GM18909 (cell line): ENCODE results near the gene CLDN16.

Experiments
- ATAC-seq: cut with Tn5 transposase; IDR thresholded peaks from one replicate; pipeline ENCODE4 v1.9.1; 2021; ENCODE audit warnings: mild to moderate bottlenecking; ENCODE audit not compliant: unreplicated experiment, poor library complexity

Gene CLDN16, protein sequence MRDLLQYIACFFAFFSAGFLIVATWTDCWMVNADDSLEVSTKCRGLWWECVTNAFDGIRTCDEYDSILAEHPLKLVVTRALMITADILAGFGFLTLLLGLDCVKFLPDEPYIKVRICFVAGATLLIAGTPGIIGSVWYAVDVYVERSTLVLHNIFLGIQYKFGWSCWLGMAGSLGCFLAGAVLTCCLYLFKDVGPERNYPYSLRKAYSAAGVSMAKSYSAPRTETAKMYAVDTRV

DNA sequence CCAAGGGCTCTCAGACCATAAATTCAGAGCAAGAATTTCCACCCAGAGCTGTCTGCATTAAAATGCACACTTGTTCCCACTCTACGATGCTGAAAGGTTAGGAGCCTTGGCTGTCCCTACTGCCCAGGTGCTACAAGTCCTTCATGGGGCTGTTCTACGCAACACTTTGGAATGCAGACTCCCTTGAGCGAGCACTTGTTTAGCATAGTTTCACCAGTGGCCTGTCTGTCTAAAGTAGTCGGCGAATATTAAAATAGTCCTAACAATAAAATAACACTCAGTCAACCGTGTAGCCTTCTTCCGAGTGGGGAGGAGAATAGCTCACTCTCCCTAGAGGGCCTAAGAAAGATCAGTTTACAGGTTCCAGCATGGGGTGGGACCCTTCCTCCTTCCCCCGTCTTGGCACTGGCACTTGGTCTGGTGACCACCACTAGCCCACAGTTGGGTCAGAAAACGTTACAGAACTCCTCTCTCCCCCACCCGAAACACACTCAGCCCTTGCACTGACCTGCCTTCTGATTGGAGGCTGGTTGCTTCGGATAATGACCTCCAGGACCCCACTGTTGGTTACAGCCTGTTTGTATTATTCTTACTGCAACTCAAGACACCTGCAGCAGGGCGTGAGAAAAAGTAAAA is at the start of gene CLDN16:
Gene CLDN16, plus strand, starts transcription at position 586 of the 636 bp plus-strand sequence. CDS start 167 bp downstream, outside the sequence.
- no peak for ATAC-seq

DNA sequence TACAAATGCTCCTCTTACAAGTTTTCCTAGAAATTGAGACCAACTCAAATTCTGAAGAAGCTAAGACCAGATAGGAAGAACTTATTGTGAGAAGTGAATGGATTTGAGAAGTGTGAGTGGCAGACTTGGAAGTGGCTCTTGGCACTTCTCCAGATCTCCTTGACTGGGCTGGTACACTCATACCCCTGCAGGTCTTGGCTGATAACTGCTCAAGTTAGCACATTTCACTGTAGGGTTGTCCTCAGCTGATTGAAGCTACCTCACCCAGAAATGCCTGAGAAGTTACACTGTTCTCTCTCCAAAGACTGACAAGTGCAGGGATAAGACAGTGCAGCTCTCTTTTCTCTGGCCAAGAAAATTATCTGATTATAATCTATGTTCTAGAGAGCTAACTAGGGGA is 49.2 kb upstream of the CLDN16 start:
- no peak for ATAC-seq

DNA sequence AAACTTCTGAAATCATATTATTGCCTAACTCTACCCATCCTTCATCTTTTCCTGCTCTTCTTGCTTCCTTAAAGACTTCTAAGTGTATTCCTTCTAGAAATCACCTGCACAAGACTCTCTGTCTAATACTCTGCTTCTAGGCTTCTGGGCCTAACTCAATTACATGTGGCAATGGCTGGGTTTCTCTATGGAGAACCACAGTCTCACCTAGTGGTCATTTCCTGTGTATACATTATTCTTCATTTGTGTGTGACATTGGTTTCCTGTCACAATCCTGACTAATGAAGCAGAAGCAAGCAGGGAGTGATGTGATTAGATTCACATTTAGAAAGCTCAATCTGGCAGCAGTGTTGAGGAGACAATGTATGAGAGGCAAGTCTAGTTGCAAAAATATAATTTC is 48.8 kb upstream of the CLDN16 start:
- ATAC-seq: peak; percentile 78

- no peak for ATAC-seq
These were observed 47.9 kb upstream of the CLDN16 start for GRCh38 chr3:190340071-190340470.

- no peak for ATAC-seq
These were observed 42.7 kb upstream of the CLDN16 start for GRCh38 chr3:190345027-190345821.

DNA sequence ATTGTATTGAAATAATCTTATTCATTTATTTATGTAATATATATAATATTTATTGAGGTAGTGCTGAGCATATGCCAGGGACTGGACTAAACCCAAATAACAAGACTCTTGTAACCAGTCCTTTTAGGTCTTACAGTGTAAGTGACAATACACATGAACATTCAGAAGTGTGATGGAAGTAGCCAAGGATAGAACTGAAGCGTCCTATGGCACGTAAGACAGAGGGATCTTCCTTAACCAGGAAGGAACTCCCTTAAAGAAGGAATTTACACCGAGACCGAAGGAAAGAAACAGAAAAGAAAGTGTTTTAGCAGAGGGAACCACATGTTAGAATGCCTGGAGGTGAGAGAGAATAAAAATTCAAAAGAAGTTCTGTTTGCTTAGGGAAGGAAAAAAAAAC is 42.1 kb upstream of the CLDN16 start:
- ATAC-seq: no peak

GRCh38 chr3:190346541-190346940 is 41.4 kb upstream of the CLDN16 start:
- ATAC-seq: no peak

DNA sequence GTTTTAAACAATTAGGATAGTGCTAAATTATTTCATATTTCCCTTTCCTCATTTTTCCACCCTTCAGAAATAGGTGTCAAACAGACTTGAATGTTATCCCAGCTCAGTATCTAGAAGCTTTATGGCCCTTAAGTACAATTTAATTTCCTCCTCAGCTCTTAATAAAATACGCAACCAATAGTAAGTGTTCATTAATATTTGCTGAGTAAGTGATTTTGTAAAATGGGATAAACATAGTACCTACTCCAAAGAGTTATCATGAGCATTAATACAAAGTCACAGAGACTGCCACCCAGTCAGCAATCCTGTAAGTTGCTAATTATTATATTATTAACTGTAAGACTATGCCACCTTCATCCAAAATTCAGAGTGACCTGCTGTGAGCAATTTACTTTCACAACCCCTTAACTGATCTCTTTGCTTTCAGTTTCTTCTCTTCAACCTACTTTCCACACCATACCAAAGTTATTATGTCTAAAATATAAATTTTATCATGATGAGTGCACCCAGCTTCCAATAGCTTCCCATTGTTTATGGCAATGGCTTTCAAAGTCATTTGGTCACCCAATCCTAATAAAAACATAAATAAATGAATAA is 35.0 kb upstream of the CLDN16 start:
- ATAC-seq: no peak

DNA sequence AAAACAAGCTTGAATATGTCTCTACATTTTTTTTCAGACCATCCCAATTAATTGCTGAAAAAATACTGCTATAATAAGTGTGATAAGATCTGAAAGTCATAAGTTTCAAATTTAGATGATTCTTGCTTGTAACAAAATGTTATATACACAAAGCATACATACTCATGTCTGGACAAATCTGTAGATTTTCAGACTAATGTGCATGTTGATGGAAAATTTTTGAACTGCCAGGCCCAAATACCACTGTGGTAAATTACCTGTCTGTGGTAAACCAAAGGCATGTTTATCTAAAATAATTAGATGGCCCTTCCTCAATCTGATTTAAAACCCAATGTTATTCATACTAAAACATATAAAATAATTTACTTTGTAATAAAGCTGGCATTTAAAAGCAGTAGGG is 31.7 kb upstream of the CLDN16 start:
- no peak for ATAC-seq

- ATAC-seq: no peak
These were observed 30.5 kb upstream of the CLDN16 start for GRCh38 chr3:190357468-190357867.

GRCh38 chr3:190359813-190360212 is 28.1 kb upstream of the CLDN16 start:
- ATAC-seq: no peak

DNA sequence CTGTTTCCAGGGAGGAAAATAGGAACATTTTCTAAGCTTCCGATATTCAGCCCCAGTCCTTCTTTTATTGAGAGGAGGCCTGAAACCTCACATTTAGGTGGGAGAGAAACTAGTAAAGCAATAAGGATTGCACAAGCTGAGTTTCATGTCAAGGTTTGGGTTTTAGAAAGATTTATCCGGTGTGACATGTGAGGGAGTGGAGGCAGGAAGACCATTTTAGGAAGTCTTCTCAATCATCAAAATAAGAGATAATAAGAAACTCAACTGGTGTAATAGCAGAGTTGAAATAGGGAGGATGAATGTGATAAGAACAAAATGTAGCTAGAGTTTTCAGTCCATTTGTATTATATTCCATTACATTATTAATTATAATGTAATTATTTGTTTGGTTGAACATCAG is 27.7 kb upstream of the CLDN16 start:
- ATAC-seq: no peak

DNA sequence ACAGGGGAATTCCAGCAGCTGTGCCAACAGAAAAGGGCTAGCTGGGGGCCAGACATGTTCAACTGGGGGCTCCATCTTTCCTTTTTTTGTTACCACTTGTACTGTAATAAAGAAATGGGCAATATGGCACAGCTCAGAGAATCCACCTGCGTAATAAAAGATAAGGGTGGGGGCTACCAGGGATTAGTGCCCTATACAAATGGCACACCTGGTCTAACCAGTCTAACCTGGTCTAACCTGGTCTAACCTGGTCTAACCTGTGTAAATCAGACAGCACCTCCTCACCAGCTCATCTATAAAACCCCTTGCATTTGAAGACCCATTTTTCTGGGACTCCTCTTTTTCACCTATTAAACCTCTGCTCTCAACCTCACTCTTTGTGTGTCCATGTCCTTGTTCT is 26.2 kb upstream of the CLDN16 start:
- no peak for ATAC-seq

DNA sequence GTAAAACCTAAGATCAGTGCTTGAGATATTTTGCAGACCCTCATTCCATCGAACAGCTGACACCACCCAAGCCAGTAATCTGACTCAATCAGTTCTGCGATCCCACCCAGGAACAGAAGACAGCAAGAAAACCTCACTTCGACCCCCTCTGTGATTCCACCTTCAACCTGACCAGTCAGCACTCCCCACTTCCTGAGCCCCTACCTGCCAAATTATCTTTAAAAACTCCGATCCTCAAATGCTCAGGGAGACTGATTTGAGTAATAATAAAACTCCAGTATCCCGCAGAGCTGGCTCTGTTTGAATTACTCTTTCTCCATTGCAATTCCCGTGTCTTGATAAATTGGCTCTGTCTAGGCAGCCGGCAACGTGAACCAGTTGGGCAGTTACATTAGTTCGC is 25.7 kb upstream of the CLDN16 start:
- no peak for ATAC-seq

DNA sequence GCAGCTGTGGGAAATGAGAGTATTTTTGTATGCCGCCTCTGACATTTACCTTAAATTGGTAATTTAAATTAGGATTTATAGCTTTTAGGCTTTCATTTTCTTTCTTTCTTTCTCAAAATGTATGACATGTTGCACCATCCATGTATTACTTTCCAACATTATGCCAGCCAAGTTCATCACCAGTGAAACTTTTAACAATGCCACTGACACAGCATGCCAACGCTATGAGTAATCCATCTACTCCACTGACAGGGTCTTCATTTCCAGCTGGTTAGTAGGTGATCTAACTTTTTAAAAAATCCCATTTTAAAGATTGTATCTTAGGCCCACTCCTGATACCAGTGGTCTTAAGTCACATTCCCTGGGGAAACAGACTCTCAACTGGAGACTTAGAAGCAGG is 21.8 kb upstream of the CLDN16 start:
- no peak for ATAC-seq

GRCh38 chr3:190368881-190369280 is 19.1 kb upstream of the CLDN16 start:
- no peak for ATAC-seq

DNA sequence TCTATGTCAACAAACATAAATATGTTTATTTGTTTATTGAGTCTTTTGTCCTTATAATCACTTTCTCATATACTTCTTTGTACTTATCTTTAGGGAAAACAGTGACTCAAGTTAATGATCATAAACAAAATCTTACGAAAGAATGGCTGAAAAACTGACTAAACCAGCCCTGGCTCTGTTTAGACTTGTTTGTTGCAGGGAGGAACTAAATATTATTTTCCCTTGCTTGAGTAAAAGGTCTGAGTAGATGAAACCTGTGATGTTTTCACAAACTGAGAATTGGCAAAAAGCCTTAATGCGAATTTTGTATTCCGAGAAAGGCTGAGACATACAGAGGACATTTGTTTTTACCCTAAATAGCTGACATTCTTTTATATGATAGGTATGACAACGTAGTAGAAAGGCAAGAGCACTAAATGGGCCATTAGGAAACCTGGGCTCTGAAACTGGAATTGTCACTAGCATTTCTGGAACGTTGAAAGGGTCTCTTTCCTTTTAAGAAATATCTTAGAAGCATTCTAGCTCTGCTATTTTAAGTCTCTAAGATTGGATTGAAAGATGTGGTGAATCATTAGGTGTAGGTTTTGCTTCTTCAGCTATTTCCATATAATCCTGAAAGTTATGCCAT is 18.2 kb upstream of the CLDN16 start:
- no peak for ATAC-seq

DNA sequence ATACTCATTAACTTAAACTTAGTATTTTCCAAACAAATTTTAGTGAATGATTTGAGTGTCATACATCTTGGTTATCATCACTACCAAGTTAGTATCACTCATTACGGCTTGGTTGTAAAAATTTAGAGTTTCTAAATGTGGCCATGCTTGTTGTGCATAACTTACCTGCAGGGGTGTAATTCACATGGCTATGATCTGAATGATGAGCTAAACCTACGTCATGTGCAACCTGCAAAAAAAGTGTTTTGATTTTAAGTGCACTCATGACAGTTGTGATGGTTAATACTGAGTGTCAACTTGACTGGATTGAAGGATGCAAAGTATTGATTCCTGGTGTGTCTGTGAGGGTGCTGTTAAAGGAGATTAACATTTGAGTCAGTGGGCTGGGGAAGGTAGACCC is 17.6 kb upstream of the CLDN16 start:
- no peak for ATAC-seq

DNA sequence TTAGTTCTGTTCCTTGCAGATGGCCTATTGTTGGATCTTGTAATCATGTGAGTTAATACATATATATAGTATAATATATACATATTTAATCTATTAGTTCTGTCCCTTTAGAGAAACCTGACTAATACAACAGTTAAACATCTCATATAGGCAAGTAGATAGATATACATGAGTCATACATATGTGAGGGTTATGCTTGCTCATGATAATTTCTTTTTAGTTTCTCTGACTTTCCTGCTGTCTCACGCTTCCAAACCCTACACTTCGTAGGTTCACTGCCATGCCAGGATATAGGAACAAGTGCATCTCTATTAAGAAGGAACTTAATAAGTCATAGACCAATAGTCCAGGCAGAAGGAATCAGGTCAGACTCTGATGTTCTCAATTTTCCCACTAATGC is 16.8 kb upstream of the CLDN16 start:
- no peak for ATAC-seq

- ATAC-seq: no peak
These were observed 12.7 kb upstream of the CLDN16 start for GRCh38 chr3:190375246-190375645.

GRCh38 chr3:190375671-190376070 is 12.3 kb upstream of the CLDN16 start:
- no peak for ATAC-seq
